Transverse colon (tissue), 4 donors: ENCODE data around the gene ADAMTS16. TPM values are rescaled to one million over a fixed set of nuclear protein-coding genes. Genes with fewer than 3 reads are reported as not detected.
"Not testable (repeated sequence)": the region's sequence is repeated elsewhere in the genome, so short reads cannot be mapped to it uniquely, and the experiment has no call there.

ENCODE experiments used
- DNase-seq: peaks from one replicate; pipeline ENCODE4 v3.0.0-alpha.2; 2019
- H3K27ac ChIP-seq, 4 donors: fragments of 200-600 bp; sonication (generic); 2 replicates each; pipeline ENCODE4 v1.5.1; 2016 to 2018; ENCODE audit warnings: inconsistent platforms in 4 of 4
- H3K27me3 ChIP-seq: fragments of 200-600 bp; sonication (generic); 2 replicates; pipeline ENCODE4 v1.5.1; 2017; ENCODE audit warnings: inconsistent platforms
- H3K36me3 ChIP-seq, 4 donors: fragments of 200-600 bp; sonication (generic); 2 replicates each; pipeline ENCODE4 v1.5.1; 2017 to 2019; ENCODE audit warnings: inconsistent platforms in 4 of 4
- H3K4me1 ChIP-seq, 4 donors: fragments of 200-600 bp; sonication (generic); 2 replicates each; pipeline ENCODE4 v1.5.1; 2017 to 2020; ENCODE audit warnings: inconsistent platforms in 4 of 4
- H3K4me3 ChIP-seq, 4 donors: fragments of 200-600 bp; sonication (generic); 1 replicate in 1 of 4; 2 replicates in 3 of 4; pipeline versions ENCODE4 v1.5.1 to v1.6.1; 2017 to 2019; ENCODE audit warnings: inconsistent platforms in 4 of 4
- H3K9me3 ChIP-seq, 2 donors: fragments of 200-600 bp; sonication (generic); 2 replicates each; pipeline ENCODE4 v1.5.1; 2017 to 2019; ENCODE audit warnings: inconsistent platforms in 2 of 2
- CTCF ChIP-seq, 5 experiments: fragments of 200-600 bp in 3 of 5; fragments of 450-650 bp in 2 of 5; sonication (generic) in 3 of 5; IDR thresholded peaks; 1 replicate in 2 of 5; 2 replicates in 3 of 5; pipeline ENCODE4 v1.5.1; 2016 to 2017; ENCODE audit warnings: antibody characterized with exemption in 5 of 5, inconsistent platforms in 3 of 5, mild to moderate bottlenecking in 2 of 5, moderate library complexity in 1 of 5
- EP300 ChIP-seq: sonication (generic); formaldehyde crosslinking; IDR thresholded peaks from one replicate; pipeline ENCODE4 v1.6.1; 2017; ENCODE audit warnings: antibody characterized with exemption, low read depth
- POLR2A ChIP-seq: fragments of 450-650 bp; IDR thresholded peaks from one replicate; pipeline ENCODE4 v1.6.1; 2016; ENCODE audit warnings: antibody characterized with exemption, mild to moderate bottlenecking, moderate library complexity
- POLR2AphosphoS5 ChIP-seq, 3 donors: sonication (generic); formaldehyde crosslinking; IDR thresholded peaks; one replicate each; pipeline ENCODE4 v1.6.1; 2016; ENCODE audit warnings: antibody characterized with exemption in 3 of 3
- WGBS, 2 donors: methylation state at CpG; one replicate each; pipeline ENCODE4 v1.1.5; 2018; ENCODE audit warnings: low coverage in 1 of 2; 5-methylcytosine and 5-hydroxymethylcytosine counted together
- in situ Hi-C, 4 donors: fragments of 200-750 bp; cut with MboI; loops; one replicate each; pipeline versions ENCODE4 v1.15.0 to v1.15.1; 2017; ENCODE audit warnings: low sequenced_read_pairs in 3 of 4, low pct_ligation_motif_present in 1 of 4, low pct_unique_long_range_greater_than_20kb in 1 of 4
- intact Hi-C: fragments of 100-400 bp; cut with DNase I; formaldehyde crosslinking; loops from one replicate; pipeline ENCODE4 v1.15.1; 2023; ENCODE audit warnings: low total_unique reads
- total RNA-seq, 4 donors: library from RNA; depleted of rRNA; stranded (reverse); fragments of >200 nt; gene quantifications; one replicate each; pipeline ENCODE4 v1.1.0, GENCODE V29; 2016

ADAMTS16 gene
- total RNA-seq, 4 donors from 2014 or later = 0.68 to 4.4 TPM; not detected in 2

GRCh38 chr5:5132234-5132633 lies 7.9 kb upstream of the ADAMTS16 start:
- 79 to 82% methylated on average over 4 to 10 of the region's 10 CpGs for WGBS, 2 donors
- H3K27ac ChIP-seq = no peak overlapping the region
- TF ChIP-seq POLR2A (no peak), EP300 (no peak), CTCF (IDR thresholded peaks at IDR 0.05) (no peak), POLR2AphosphoS5 (IDR thresholded peaks at IDR 0.05) (no peak)
- no peak for DNase-seq
- in situ Hi-C loops (loop anchor here in 2 of 4 donors (10.0 to 25.0 kb wide), 3 partner anchors 245 to 280 kb away; partner anchors contain the start of gene ICE1 (in 1 of the 2)), intact Hi-C loops (no loop called here)
- no peaks in the 10 kb centered on the region for H3K4me1 ChIP-seq
- no peaks in the 10 kb centered on the region for H3K9me3 ChIP-seq
- H3K36me3 ChIP-seq = no peaks in the 10 kb centered on the region
- H3K27me3 ChIP-seq = no peaks in the 10 kb centered on the region
- no peak overlapping the region for H3K4me3 ChIP-seq

GRCh38 chr5:5132693-5133295 lies 7.3 kb upstream of the ADAMTS16 start:
- TF ChIP-seq EP300 (no peak), CTCF (IDR thresholded peaks at IDR 0.05) (no peak), POLR2A (no peak), POLR2AphosphoS5 (IDR thresholded peaks at IDR 0.05) (no peak)
- H3K4me1 ChIP-seq = no peaks in the 10 kb centered on the region
- 86 to 89% methylated on average over 1 to 14 of the region's 15 CpGs for WGBS, 2 donors
- DNase-seq = no peak
- no peaks in the 10 kb centered on the region for H3K9me3 ChIP-seq
- H3K27me3 ChIP-seq = no peaks in the 10 kb centered on the region
- intact Hi-C loops = no loop called here
- in situ Hi-C loops = loop anchor here in 2 of 4 donors (10.0 to 25.0 kb wide), 3 partner anchors 245 to 280 kb away; partner anchors contain the start of gene ICE1 (in 1 of the 2)
- no peaks in the 10 kb centered on the region for H3K36me3 ChIP-seq
- no peak overlapping the region for H3K27ac ChIP-seq
- H3K4me3 ChIP-seq = no peak overlapping the region

GRCh38 chr5:5134107-5134506 lies 6.0 kb upstream of the ADAMTS16 start:
- Histone ChIP-seq H3K4me1 (no peaks in the 10 kb centered on the region), H3K9me3 (no peaks in the 10 kb centered on the region), H3K4me3 (no peak overlapping the region), H3K27ac (no peak overlapping the region), H3K27me3 (peaks cover 2% of the 10 kb centered on the region), H3K36me3 (no peaks in the 10 kb centered on the region)
- WGBS, 2 donors = 88 to 96% methylated on average over 1 to 9 of the region's 9 CpGs
- DNase-seq = no peak
- in situ Hi-C loops = loop anchor here in 2 of 4 donors (10.0 to 25.0 kb wide), 3 partner anchors 247 to 278 kb away; partner anchors contain the start of gene ICE1 (in 1 of the 2)
- intact Hi-C loops = no loop called here
- TF ChIP-seq EP300 (no peak), POLR2AphosphoS5 (IDR thresholded peaks at IDR 0.05) (no peak), POLR2A (no peak), CTCF (IDR thresholded peaks at IDR 0.05) (no peak)

- H3K27ac ChIP-seq = no peak overlapping the region
- TF ChIP-seq POLR2AphosphoS5 (IDR thresholded peaks at IDR 0.05) (no peak), EP300 (no peak), POLR2A (no peak), CTCF (IDR thresholded peaks at IDR 0.05) (no peak)
- peaks cover 0 to 10% (median 5%) of the 10 kb centered on the region in 4 donors for H3K4me1 ChIP-seq
- intact Hi-C loops (no loop called here), in situ Hi-C loops (loop anchor here in 2 of 4 donors (10.0 to 25.0 kb wide), 3 partner anchors 249 to 276 kb away; partner anchors contain the start of gene ICE1 (in 1 of the 2))
- no peaks in the 10 kb centered on the region for H3K36me3 ChIP-seq
- WGBS, 2 donors = 25 to 32% methylated on average over 4 to 8 of the region's 8 CpGs
- peaks cover 22% of the 10 kb centered on the region for H3K27me3 ChIP-seq
- H3K9me3 ChIP-seq = no peaks in the 10 kb centered on the region
- DNase-seq = no peak
- H3K4me3 ChIP-seq = no peak overlapping the region
Measured at GRCh38 chr5:5135957-5136676, 4.0 kb upstream of the ADAMTS16 start.

- DNase-seq, H3K36me3 ChIP-seq, H3K27ac ChIP-seq, intact Hi-C loops, H3K9me3 ChIP-seq, H3K4me3 ChIP-seq: not testable (repeated sequence)
- WGBS, 2 donors = 93% methylated on average over 17 of the region's 24 CpGs; no CpG with 5 or more reads in 1 of the 2 donors
- Histone ChIP-seq H3K4me1 (peaks cover 0 to 15% (median 5%) of the 10 kb centered on the region in 4 donors), H3K27me3 (peaks cover 27% of the 10 kb centered on the region)
- in situ Hi-C loops = loop anchor here in 2 of 4 donors (10.0 to 25.0 kb wide), 3 partner anchors 251 to 274 kb away; partner anchors contain the start of gene ICE1 (in 1 of the 2)
Measured at GRCh38 chr5:5137851-5138250, 2.3 kb upstream of the ADAMTS16 start.
